ENCODE results near the gene TAF11L3. TPM values are rescaled to one million over a fixed set of nuclear protein-coding genes. Genes with fewer than 3 reads are reported as not detected.
"Not testable (repeated sequence)": the region's sequence is repeated elsewhere in the genome, so short reads cannot be mapped to it uniquely, and the experiment has no call there.

The TAF11L3 gene
- total RNA-seq, 1 experiment from 2014 or later = not detected

DNA sequence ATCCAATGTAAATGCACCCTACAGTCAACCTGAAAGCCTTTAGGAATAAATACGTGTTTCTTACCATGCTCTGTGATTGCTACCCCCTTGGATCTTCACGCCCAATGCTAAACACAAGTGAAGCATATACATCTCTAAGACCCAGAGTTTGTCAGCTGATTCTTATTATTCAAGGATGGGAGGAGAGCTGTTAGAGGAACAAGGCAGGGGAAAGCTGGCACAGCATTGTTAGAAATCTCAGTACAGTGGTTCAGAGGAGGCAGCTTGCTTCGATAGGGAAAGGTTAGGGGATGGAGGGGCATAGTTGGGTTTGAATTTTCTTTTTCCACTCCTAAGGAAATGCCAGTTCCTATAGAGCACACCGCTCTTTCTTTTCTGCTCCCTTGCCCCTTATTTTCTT is 36.8 kb upstream of the TAF11L3 start:
- Mint-ChIP-seq H3K27ac (ENCODE audit: low read depth, unreplicated experiment) (no peak overlapping the region), H3K4me1 (ENCODE audit: insufficient read depth, unreplicated experiment) (peaks cover 2% of the 10 kb centered on the region), H3K36me3 (ENCODE audit: insufficient read depth, unreplicated experiment) (no peaks in the 10 kb centered on the region), H3K4me3 (ENCODE audit: unreplicated experiment) (no peak overlapping the region), H3K9me3 (ENCODE audit: unreplicated experiment) (no peaks in the 10 kb centered on the region), H3K27me3 (ENCODE audit: insufficient read depth, unreplicated experiment) (no peaks in the 10 kb centered on the region)
- POLR2A ChIA-PET = interaction anchor here (0.6 kb wide), 1 partner anchor 19 kb away, joined by 3 read pairs; no protein-coding TSS in a partner anchor
- no TSS peak for BruUV-seq (replicated peaks)
- DNase-seq (ENCODE audit: unreplicated experiment) = no peak
- CTCF ChIA-PET = interaction anchor here (0.6 kb wide), 1 partner anchor 1231 kb away, joined by 3 read pairs; no protein-coding TSS in a partner anchor
- TF ChIP-seq, protein P1, sequence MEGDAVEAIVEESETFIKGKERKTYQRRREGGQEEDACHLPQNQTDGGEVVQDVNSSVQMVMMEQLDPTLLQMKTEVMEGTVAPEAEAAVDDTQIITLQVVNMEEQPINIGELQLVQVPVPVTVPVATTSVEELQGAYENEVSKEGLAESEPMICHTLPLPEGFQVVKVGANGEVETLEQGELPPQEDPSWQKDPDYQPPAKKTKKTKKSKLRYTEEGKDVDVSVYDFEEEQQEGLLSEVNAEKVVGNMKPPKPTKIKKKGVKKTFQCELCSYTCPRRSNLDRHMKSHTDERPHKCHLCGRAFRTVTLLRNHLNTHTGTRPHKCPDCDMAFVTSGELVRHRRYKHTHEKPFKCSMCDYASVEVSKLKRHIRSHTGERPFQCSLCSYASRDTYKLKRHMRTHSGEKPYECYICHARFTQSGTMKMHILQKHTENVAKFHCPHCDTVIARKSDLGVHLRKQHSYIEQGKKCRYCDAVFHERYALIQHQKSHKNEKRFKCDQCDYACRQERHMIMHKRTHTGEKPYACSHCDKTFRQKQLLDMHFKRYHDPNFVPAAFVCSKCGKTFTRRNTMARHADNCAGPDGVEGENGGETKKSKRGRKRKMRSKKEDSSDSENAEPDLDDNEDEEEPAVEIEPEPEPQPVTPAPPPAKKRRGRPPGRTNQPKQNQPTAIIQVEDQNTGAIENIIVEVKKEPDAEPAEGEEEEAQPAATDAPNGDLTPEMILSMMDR (IDR thresholded peaks at IDR 0.05; ENCODE audit: unreplicated experiment) = no peak
- intact Hi-C loops (cut with micrococcal nuclease) = no loop called here

GRCh38 chr5:17482790-17483189 is 35.4 kb upstream of the TAF11L3 start:
- no peak for DNase-seq (ENCODE audit: unreplicated experiment)
- no peak overlapping the region for H3K27ac Mint-ChIP-seq (ENCODE audit: low read depth, unreplicated experiment)
- no peaks in the 10 kb centered on the region for H3K9me3 Mint-ChIP-seq (ENCODE audit: unreplicated experiment)
- BruUV-seq (replicated peaks) = no TSS peak
- CTCF ChIA-PET = no interaction called here
- intact Hi-C loops (cut with micrococcal nuclease) = no loop called here
- POLR2A ChIA-PET = no interaction called here
- TF ChIP-seq, protein P1 (IDR thresholded peaks at IDR 0.05; ENCODE audit: unreplicated experiment) = no peak
- peaks cover 11% of the 10 kb centered on the region for H3K4me1 Mint-ChIP-seq (ENCODE audit: insufficient read depth, unreplicated experiment)
- no peak overlapping the region for H3K4me3 Mint-ChIP-seq (ENCODE audit: unreplicated experiment)
- no peaks in the 10 kb centered on the region for H3K27me3 Mint-ChIP-seq (ENCODE audit: insufficient read depth, unreplicated experiment)
- H3K36me3 Mint-ChIP-seq (ENCODE audit: insufficient read depth, unreplicated experiment) = no peaks in the 10 kb centered on the region

DNA sequence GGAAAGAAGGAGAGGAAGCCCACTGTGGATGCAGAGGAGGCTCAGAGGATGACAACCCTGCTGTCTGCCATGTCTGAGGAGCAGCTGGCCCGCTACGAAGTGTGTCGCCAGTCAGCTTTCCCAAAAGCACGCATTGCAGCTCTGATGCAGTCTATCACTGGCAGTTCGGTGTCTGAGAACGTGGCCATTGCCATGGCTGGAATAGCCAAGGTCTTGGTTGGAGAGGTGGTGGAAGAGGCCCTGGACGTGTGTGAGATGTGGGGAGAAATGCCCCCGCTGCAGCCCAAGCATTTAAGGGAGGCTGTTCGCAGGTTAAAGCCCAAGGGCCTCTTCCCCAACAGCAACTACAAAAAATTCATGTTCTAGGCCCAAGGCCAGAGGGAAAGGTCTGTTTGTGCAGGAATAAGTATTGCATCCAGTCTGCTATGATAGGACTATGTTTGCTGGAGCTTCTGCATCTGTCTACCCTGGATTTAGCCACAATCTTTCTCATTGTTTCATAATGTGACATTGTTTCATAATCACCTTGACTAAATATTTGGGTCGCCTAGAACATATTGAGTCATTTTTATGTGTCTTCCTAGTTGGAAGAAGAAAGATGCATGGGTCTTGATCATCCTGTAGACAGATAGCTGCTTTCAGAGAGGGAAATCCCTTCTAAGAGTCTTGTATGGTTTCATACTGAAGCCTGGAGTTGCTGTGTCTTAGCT is 31.5 kb upstream of the TAF11L3 start:
- H3K27me3 Mint-ChIP-seq (ENCODE audit: insufficient read depth, unreplicated experiment); H3K9me3 Mint-ChIP-seq (ENCODE audit: unreplicated experiment); H3K4me3 Mint-ChIP-seq (ENCODE audit: unreplicated experiment); intact Hi-C loops (cut with micrococcal nuclease); CTCF ChIA-PET; POLR2A ChIA-PET; H3K27ac Mint-ChIP-seq (ENCODE audit: low read depth, unreplicated experiment); BruUV-seq (replicated peaks); H3K36me3 Mint-ChIP-seq (ENCODE audit: insufficient read depth, unreplicated experiment): not testable (repeated sequence)
- DNase-seq (ENCODE audit: unreplicated experiment) = peak; percentile 4
- H3K4me1 Mint-ChIP-seq (ENCODE audit: insufficient read depth, unreplicated experiment) = peaks cover 11% of the 10 kb centered on the region

- H3K4me1 Mint-ChIP-seq (ENCODE audit: insufficient read depth, unreplicated experiment) = peaks cover 11% of the 10 kb centered on the region
- H3K4me3 Mint-ChIP-seq (ENCODE audit: unreplicated experiment) = no peak overlapping the region
- DNase-seq (ENCODE audit: unreplicated experiment) = no peak
- no peaks in the 10 kb centered on the region for H3K27me3 Mint-ChIP-seq (ENCODE audit: insufficient read depth, unreplicated experiment)
- no peak overlapping the region for H3K27ac Mint-ChIP-seq (ENCODE audit: low read depth, unreplicated experiment)
- BruUV-seq (replicated peaks) = no TSS peak
- TF ChIP-seq, protein P1 (IDR thresholded peaks at IDR 0.05; ENCODE audit: unreplicated experiment) = no peak
- no peaks in the 10 kb centered on the region for H3K36me3 Mint-ChIP-seq (ENCODE audit: insufficient read depth, unreplicated experiment)
- H3K9me3 Mint-ChIP-seq (ENCODE audit: unreplicated experiment) = no peaks in the 10 kb centered on the region
- ChIA-PET CTCF (no interaction called here), POLR2A (no interaction called here)
- intact Hi-C loops (cut with micrococcal nuclease) = no loop called here
Observed at GRCh38 chr5:17487174-17487512, 31.0 kb upstream of the TAF11L3 start.

DNA sequence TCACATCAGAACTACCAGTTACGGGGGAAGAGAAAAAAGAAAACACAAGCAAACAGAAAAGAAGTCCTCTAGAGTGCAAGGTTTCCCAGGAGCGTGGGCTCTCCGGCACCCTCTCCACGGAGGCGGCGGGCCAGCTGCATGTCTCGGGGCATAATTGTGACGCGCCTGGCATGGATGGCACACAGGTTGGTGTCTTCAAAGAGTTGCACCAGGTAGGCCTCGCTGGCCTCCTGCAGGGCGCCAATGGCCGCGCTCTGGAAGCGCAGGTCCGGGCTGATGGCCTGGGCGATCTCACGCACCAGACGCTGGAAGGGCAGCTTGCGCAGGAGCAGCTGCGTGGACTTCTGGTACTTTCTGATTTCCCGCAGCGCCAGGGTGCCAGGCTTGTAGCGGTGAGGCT is 26.9 kb upstream of the TAF11L3 start:
- H3K4me3 Mint-ChIP-seq (ENCODE audit: unreplicated experiment); CTCF ChIA-PET; H3K9me3 Mint-ChIP-seq (ENCODE audit: unreplicated experiment); H3K27me3 Mint-ChIP-seq (ENCODE audit: insufficient read depth, unreplicated experiment); POLR2A ChIA-PET; intact Hi-C loops (cut with micrococcal nuclease); H3K36me3 Mint-ChIP-seq (ENCODE audit: insufficient read depth, unreplicated experiment); DNase-seq (ENCODE audit: unreplicated experiment); H3K27ac Mint-ChIP-seq (ENCODE audit: low read depth, unreplicated experiment); BruUV-seq (replicated peaks): not testable (repeated sequence)
- H3K4me1 Mint-ChIP-seq (ENCODE audit: insufficient read depth, unreplicated experiment) = peaks cover 10% of the 10 kb centered on the region
